Hematopoietic multipotent progenitor cell treated with erythropoietin and hydrocortisone succinate and interleukin-3 and kit ligand, for 17 days (in vitro differentiated cells): ENCODE measurements around the gene GNAT1.

ENCODE experiments used
- DNase-seq: peaks from one replicate; pipeline ENCODE4 v3.0.0-alpha.2; 2015; ENCODE audit warnings: low spot score

GNAT1 gene

DNA sequence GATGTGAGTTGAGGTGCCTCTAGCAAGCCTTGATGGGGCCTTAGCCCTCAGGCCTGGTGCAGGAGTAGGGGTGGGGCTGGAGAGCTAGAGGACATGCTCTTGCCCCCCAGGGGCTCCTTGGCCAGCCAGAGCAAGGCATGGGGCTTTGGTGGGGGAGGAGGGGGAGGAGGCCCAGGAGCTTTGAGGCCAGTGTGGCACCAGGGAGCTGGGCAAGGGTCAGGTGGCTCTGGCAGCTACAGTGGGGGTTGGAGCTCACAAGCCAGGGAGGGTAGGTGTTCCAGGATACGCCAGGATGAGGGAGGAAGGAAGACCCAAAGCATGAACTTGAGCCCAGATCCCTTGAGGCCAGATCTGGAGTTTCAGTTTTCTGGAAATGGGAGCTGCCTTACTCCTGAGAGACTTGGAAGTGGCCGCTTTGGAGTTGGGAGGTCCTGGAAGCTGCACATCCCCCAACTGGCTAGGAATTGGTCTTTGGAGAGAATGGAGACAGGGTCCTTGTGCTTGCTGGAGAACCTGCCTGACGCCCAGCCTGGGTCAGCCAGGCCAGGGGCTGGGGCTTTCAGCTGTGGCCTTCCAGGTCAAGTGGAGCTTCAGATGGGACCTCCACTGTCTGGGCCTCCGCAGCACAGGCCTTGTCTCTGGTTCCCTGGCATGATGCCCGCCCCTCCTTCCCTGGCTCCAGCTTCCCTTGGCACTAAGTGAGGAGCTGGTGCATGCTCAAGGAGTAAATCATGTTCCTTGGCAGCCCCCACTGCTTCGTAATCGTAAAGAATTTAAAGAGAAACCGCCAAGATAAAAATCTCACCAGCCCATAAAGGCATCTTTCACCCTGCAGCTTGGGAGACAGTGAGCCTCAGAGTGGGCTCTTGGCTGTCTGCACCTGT, 27.6 kb upstream of the GNAT1 start:
- no peak for DNase-seq

DNA sequence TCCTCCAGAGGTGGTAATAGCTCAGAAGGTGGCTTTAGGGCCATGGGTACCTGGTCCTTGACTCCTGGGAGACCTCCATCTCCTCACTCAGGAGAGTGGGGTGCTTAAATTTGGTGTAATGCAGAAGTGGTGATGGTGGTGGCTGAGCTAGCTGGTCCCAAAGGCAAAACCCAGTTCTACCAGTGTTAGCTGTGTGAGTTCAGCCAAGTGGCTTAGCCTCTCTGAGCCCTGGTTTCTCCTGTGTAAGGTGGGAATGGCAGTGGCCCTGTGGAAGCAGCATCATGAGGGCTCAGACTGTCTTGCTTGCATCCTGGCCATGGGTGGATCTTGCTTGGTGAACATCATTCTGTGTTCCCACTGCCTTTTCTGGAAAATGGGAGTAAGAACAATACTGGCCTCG, 26.9 kb upstream of the GNAT1 start:
- no peak for DNase-seq

DNA sequence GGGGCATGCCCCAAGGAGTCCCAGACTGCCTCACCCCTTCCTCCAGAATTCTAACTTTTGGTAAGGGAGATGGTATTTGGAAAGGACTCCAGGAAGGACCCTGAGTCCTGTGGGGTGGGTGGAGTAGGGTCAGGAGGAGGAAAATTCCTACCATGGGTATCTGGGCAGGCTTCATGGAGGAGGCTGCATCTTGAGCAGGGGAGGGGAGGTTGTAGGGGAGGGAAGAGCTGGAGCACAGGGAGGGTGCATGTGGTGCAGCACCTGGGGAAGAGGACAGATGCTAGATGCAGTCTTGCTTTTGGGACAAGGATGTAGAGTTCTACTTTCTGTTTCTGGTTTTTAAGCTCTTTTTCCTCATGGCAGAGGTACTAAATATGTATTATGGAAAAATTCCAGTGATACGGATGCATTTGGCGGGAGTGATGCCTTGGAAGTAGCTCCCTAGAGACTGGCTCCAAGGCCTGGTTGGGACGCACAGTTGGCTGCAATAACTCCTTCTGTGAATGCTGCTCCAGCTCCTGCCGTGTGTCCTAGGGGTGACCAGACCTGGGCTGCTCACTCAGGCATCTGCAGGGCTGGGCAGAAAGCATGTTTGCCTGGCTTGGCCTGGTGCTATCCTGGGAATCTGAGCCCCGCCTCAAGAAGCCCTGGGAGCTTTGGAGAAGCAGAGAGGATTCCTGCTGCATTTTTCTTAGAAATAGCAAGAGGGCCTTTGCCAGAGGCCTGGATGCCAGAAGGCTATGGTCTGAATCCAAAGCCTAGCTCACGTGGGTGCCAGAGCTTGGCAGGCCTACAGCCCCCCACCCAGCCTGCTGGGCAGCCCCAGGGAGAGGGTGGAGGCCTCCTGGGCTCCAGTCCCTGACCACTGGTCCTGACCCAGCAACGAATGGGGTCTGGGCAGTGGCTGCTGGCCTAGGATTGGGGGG, 26.2 kb upstream of the GNAT1 start:
- DNase-seq, result no peak

DNA sequence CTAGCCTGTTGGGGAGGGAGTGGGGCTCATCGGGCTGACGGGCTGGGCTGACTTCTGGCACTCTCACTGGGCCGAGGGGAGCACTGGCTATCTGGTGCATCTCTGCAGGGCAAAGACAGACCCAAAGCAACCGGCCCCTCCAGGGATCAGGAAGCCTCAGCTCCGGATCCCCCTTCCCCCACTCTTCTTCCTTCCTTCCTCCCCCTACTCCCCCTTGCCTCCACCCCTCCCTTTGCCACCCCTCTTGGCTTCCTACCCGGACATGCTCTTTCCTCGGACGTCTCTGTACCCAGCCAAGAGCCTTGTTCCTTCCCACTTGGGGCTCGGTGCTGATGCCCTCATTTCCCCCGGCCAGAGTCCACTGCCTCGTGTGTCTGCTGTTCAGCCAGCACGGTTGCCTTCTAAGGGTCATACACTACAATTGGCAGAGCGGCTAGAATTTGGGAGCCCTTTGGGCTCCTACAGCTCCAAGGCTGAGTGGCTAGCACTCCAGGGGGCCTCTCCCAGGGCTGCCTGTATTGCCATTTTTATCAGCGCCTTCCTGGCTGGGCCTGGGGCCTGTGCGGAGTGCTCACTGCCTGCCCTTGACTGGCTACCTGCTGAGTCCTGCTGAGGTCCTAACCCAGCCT, 25.4 kb upstream of the GNAT1 start:
- DNase-seq, result no peak

DNA sequence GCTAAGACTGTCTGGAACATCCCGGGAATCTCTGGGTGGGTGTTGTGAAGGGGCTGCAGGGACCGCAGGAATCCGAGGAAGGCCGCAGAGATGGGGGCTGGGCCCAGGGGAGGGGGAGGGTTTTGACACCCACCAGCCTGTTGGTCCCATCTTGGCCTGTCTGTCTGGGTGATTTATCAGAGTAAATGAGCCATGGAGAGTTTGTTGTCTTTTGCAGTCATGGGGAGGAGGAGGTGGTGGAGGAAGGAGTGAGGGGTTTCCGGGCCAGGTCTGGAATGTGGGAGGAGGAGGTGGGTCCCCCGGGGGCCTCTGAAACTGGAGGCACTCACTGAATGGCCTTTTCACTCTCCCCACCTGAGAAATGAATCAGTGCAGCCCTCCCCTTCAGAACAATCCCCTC, 24.8 kb upstream of the GNAT1 start:
- DNase-seq, result no peak

DNA sequence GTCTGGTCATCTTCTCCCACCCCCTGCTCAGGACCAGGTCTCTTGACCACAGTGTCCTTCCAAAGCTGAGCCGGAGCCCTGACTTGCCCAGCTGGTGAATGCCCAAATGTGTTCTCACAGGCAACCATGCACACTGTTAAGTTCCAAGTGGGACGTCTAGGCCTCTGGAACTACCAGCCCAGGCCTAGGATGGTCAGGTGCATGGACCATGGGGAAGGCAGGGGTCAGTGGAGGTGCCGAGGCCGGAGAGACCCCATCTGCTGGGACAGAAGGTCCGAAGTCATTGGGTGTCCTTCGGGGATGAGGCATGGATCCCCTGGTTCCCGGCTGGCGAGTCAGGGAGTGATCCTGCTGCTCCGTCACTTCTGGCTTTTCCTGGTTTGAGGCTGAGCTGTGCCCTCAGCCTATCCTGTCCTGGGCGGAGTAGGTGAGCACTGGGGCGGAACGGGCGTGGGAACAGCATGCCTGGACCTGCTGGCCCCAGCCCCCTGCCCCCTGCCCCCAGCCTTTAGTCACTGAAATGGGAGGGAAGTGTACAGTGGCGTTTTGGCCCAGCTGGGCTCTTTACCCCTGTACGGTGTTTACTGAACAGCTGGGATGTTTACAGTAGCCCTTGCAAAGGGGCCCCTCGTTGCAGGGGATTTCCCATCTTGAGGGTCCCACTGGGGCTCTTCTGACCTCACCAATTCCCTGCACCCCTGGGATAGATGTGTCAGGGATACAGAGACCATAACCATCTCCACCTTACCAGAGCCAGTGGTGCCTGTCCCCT, 24.2 kb upstream of the GNAT1 start:
- DNase-seq, result no peak

DNA sequence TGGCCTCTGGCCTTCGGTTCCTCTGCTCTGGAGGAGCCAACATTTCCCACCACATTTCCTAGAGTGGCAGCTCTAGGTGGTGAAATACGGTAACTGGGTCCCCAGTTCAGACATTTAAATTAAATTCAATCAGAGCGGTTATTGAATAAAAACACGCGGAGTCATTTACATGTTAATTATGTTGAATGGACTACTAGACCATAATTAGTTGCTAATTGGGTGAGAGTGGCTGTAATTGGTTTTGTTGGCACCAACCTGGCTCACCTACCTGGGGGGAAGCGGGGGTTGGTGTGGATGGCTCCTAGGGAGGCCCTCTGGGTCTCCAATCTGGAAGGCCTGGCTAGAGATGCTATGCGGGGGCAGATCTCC, 23.6 kb upstream of the GNAT1 start:
- DNase-seq, result no peak

DNA sequence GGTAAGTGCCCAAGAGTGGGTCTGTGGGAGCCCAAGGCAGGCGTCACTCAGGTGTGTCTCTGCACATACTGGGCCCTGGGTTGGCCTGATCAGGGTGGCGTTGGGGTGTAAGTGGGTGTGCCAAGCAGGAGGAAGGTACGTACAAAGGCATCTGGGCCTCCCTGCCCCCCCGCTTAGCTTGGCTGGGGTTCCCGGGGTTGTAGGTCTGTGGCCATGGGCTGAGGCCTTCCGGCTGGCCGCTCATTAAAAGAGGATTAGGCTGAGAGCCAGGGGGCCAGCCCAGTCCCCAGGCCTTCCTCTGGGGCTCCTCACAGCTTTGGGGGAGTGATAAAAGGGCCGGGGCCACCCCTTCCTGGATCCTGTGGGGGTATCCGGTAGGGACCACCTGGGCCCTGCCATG, 23.0 kb upstream of the GNAT1 start:
- DNase-seq, result no peak

DNA sequence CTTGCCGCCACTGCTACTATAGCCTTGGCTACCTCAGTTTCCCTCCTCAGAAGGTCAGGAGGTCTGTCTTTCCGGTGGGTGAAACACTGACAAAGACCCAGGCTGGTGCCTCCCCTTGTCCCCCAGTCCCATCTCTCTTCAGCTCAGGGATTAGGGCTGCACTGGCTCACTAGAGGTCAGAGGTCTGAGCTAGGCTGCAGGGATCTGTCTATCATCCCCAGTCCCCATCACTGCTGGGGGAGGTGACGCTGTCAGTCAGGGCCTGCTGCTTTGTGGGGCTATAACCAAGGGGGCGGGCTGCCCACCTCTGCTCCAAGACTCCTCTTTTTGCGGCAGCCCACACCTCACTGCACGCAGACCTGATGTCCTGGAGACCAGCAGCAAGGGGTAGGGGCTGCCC, 22.6 kb upstream of the GNAT1 start:
- no peak for DNase-seq

DNA sequence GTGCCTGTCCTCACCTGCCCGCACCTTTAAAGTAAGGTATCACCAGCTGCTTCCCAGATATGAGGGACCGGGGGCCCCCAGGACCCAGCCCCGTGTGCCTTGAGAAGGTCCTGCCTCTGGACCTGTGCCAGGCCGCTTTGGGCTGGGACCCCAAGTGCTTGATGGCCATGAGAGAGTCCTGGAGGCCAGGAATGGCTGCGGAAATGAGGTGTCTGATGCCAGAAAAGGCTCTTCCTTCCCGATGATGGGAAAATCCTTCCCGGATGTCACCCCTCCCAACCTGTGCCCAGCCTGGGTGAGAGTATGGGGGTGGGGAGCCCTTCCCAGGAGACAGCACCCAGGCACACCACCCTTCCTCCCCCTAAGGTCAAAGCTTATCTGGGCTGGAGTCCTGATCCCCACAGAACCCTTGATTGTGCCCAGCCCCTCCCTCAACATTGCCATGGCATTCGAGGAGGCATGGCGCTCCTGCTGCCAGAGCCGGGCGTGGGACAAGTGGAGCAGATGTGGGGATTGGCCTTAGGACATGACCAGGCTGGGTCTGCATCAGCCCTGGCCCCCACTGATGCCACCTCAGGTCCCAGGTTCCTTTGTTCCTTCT, 22.1 kb upstream of the GNAT1 start:
- DNase-seq, result no peak

DNA sequence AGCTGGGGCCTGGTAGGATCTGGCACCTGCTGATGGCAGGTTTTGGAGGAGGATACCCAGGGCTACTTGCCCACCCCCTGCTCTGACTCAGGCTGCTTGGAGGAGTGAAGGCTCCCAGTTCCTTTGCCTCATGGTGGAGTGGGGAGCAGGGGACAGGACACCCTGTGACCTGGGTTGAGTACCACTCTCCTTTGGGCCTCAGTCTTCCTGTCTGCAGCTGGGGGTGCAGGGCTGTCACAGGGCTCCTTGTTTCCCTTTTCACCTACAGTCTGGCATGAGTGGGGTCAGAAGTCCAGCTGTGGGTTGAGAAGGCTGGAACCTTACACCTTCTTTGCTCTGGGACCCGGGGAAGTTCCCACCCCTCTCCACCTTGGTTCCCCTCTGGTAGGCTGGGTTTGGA, 21.6 kb upstream of the GNAT1 start:
- no peak for DNase-seq

DNA sequence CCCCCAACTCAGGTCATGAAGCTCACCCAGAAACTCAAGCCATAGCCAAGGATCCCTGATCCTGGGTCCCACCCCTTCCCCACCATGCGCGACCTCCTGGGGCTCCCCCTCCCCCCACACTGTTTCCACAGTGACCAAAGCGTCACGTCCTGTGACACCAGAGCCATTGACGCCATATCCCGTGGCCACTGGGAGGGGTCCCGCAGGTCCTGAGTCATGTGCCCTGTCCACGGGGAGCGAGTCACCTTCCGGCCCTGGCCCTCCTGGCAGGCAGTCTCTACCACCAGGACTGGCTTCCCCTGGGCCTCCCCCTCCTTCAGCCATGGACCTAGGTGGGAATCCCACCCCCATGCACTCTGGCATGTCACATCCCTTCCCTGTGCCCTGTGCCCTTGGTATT, 20.7 kb upstream of the GNAT1 start:
- DNase-seq, result no peak

DNA sequence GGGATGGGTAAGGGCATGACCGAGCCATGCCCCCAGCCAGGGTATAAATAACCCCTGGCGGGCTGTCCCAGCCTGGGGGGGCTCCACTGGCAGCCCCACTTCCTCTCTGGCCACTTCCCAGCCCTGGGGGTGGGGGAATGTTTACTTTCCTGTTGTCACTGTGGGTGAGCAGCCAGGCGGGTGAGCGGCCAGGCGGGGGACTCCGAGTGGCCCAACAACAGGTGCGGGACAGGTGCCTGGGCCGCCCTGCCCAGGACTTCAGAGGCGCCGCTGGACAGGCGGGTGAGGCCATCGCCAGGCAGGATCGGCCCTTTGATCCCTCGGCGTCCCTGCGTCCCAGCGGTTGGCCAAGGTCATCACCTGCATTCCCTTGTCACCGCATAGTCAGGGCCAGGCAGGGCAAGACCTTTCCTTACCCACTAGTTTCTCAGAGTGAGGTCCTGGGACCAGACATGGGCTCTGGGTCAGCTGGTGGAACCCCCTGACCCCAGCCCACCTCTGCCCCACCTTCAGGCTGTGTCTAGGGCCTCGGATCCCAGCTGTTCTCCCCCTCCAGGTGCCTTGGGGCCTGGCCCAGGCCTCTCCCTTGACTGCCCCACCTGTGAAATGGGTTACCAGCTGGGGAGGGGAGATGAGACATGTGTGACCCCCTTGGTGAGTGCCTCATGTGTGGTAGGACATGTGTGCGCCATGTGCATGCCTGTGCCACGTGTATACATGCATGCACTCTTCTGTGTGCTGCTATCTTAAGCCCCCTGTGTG, 19.7 kb upstream of the GNAT1 start:
- no peak for DNase-seq

DNA sequence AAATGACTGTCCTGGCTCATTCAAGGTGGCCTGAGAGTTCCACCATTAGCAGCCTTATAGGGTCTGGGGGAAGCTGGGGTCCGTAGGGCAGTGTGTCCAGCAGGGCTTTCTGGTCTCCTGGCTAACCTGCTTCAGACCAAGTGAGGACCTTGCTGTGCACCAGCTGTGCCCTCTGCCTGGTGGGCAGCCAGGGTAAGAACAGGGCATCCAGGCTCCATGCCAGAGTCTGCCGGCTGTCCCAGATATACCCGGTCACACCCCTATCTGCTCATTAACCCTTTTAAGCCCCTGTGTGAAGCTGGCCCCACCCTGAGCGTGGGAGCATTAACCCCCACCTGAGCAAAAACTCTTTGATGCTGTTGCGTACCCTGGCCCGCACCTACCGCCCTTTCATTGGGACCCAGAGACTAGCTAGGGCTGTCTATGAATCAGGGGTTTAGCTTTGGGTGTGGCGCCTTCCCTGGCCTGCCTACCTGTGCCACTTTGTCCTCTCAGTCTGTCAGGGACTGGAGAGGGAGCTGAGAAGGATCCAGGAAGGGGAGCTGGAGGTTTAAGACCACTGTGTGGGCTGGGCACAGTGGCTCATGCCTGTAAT, 18.7 kb upstream of the GNAT1 start:
- no peak for DNase-seq

DNA sequence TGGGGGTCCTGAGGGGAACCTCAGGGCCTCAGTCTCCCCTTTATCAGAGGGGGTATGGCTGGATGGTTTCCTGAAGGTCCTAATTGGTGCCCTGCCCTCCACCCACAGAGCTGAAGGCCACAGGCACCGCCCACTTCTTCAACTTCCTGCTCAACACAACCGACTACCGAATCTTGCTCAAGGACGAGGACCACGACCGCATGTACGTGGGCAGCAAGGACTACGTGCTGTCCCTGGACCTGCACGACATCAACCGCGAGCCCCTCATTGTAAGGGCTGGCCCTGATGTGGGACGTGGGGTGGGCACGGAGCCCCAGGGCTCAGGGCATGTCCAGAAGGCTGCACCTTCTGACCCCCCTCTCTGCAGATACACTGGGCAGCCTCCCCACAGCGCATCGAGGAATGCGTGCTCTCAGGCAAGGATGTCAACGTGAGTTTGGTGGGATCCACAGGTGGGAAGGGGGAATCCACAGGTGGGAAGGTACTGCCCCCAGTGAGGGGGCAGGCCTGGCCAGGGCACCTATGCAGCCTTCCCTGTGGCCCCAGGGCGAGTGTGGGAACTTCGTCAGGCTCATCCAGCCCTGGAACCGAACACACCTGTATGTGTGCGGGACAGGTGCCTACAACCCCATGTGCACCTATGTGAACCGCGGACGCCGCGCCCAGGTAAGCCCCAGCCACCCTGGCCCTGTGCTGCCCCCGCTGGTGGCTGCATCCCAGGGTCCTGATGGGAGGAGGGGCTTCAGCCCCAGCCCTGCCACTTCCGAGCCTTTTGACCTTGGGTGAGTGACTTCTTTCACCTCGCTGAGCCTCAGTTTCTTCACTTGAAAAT, 17.5 kb upstream of the GNAT1 start:
- DNase-seq, result no peak

DNA sequence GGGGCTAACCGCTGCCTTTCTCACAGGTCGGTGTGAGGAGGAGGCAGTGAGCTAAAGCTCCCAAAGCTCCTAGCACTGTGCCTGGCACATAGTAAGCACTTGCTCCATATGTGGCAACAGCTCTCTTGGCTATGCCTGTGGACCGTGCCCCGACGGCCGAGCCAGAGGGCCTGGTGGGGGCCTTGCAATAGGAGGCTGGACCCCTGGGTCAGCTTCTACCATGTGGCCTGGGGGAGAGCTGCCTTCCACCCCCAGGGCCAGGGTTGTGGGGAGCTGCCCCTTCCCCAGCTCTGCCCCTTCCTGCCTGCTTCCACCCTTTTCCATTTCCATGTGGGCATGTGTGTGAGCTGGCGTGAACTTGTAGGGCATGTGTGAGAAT, 16.9 kb upstream of the GNAT1 start:
- DNase-seq, result no peak

DNA sequence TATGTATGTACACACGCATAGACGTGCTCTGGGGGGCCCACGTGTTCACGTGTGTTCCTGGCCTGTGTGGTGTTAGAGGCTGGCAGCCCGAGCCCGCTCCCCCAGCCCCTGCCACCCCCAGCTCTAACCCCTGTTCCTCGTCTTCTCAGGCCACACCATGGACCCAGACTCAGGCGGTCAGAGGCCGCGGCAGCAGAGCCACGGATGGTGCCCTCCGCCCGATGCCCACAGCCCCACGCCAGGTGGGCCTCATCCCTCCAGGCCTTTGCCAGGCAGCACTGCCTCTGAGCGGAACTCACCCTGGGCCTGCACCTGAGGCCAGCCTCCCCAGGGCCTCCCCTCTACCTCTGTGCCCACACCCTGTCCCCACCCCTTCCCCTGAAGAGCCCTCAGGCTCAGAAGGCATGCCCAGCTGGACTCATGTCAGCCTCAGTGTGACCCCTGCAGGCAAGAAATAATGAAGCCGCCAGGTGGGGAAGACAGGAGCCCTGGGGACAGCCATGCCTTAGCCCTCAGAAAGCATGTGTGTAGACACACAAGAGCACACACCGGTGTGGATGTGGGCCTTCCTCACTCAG, 16.4 kb upstream of the GNAT1 start:
- DNase-seq, result no peak

DNA sequence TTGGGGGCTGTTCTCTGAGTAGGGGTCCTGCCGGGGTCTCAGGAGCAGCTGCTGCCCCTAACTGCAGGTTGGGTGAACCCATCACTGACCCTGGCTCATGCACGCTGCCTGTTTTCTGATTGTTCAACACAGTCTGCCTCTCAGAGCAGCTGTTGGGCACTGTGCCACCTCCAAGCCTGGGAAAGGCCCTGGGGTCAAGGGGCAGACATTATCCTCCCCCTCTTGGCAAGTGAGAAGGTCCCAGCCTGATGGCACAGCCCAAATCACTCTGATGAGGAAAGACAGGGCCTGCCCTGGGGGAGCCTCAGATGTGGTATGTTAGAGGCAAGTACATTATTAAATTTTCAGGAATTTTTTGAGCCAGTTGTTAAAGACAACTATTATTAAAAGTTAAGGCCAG, 14.1 kb upstream of the GNAT1 start:
- no peak for DNase-seq

DNA sequence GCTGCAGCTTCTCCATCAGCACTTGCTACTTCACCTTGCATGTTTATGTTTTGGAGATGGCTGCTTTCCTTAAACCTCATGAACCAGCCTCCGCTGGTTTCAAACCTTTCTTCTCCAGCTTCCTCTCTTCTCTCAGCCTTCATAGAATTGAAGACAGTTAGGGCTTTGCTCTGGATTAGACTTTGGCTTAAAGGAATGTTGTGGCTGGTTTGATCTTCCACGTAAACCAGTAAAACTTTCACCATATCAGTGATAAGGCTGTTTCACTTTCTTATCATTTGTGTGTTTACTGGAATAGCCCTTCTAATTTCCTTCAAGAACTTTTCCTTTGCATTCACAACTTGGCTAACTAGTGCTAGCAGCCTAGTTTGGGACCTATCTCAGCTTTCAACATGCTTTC, 11.7 kb upstream of the GNAT1 start:
- DNase-seq, result no peak
